SK-N-SH treated with all-trans-retinoic acid at 6 μM for 48 hours (cell line): ENCODE results near the gene SKI.

Experiments used
- ATAC-seq: fragments of 200-7000 bp; cut with Tn5 transposase; 3 replicates; pipeline ENCODE4 v1.9.1; 2020; ENCODE audit warnings: mild to moderate bottlenecking, moderate library complexity
- ARNTL ChIP-seq: fragments of 450-650 bp; formaldehyde crosslinking; IDR thresholded peaks from 2 replicates; pipeline ENCODE4 v1.5.0; 2020; ENCODE audit warnings: low read depth, mild to moderate bottlenecking, moderate library complexity, borderline replicate concordance
- BACH2 ChIP-seq: fragments of 250-450 bp; sonication (Bioruptor Pico); IDR thresholded peaks from 2 replicates; pipeline ENCODE4 v1.9.0; 2021; ENCODE audit warnings: mild to moderate bottlenecking, borderline replicate concordance
- CSDC2 ChIP-seq: fragments of 250-450 bp; sonication (Bioruptor Pico); IDR thresholded peaks from 2 replicates; pipeline ENCODE4 v1.5.0; 2020; ENCODE audit warnings: mild to moderate bottlenecking, moderate library complexity
- CSRNP3 ChIP-seq: fragments of 250-450 bp; sonication (Bioruptor Pico); IDR thresholded peaks from 2 replicates; pipeline ENCODE4 v1.5.1; 2021; ENCODE audit warnings: mild to moderate bottlenecking, moderate library complexity
- ESRRG ChIP-seq: fragments of 250-450 bp; sonication (Bioruptor Pico); IDR thresholded peaks from 2 replicates; pipeline ENCODE4 v1.6.1; 2021; ENCODE audit warnings: mild to moderate bottlenecking
- GLIS3 ChIP-seq: fragments of 250-450 bp; sonication (Bioruptor Pico); IDR thresholded peaks from 2 replicates; pipeline ENCODE4 v1.5.0; 2020; ENCODE audit warnings: mild to moderate bottlenecking, moderate library complexity
- ISL1 ChIP-seq: fragments of 250-450 bp; sonication (Bioruptor Pico); IDR thresholded peaks from 2 replicates; pipeline ENCODE4 v2.1.2; 2022; ENCODE audit warnings: mild to moderate bottlenecking, moderate library complexity
- OSR1 ChIP-seq: fragments of 250-450 bp; sonication (Bioruptor Pico); IDR thresholded peaks from 2 replicates; pipeline ENCODE4 v1.8.0; 2022; ENCODE audit warnings: moderate library complexity, mild to moderate bottlenecking, inconsistent platforms
- POU6F1 ChIP-seq: fragments of 250-450 bp; sonication (Bioruptor Pico); IDR thresholded peaks from 2 replicates; pipeline ENCODE4 v1.8.0; 2021; ENCODE audit warnings: low read depth, mild to moderate bottlenecking, moderate library complexity, borderline replicate concordance
- PPARA ChIP-seq: fragments of 250-450 bp; sonication (Bioruptor Pico); IDR thresholded peaks from 2 replicates; pipeline ENCODE4 v1.5.0; 2020; ENCODE audit warnings: mild to moderate bottlenecking, borderline replicate concordance
- RARB ChIP-seq: fragments of 250-450 bp; sonication (Bioruptor Pico); IDR thresholded peaks from 2 replicates; pipeline ENCODE4 v1.8.0; 2021; ENCODE audit warnings: mild to moderate bottlenecking, moderate library complexity
- TCF4 ChIP-seq: fragments of 250-450 bp; sonication (Bioruptor Pico); IDR thresholded peaks from 2 replicates; pipeline ENCODE4 v1.8.0; 2021; ENCODE audit warnings: mild to moderate bottlenecking, moderate library complexity, borderline replicate concordance
- TOX ChIP-seq: fragments of 250-450 bp; sonication (Bioruptor Pico); IDR thresholded peaks from 2 replicates; pipeline ENCODE4 v1.8.0; 2021; ENCODE audit warnings: mild to moderate bottlenecking, moderate library complexity, borderline replicate concordance
- ZC3H10 ChIP-seq: fragments of 250-450 bp; sonication (Bioruptor Pico); IDR thresholded peaks from 2 replicates; pipeline ENCODE4 v1.5.1; 2021; ENCODE audit warnings: mild to moderate bottlenecking, moderate library complexity
- ZFP3 ChIP-seq: fragments of 250-450 bp; sonication (Bioruptor Pico); IDR thresholded peaks from 2 replicates; pipeline ENCODE4 v1.5.0; 2020; ENCODE audit warnings: mild to moderate bottlenecking, moderate library complexity
- ZFP30 ChIP-seq: fragments of 450-650 bp; formaldehyde crosslinking; IDR thresholded peaks from 2 replicates; pipeline ENCODE4 v1.5.0; 2022; ENCODE audit warnings: mild to moderate bottlenecking, moderate library complexity
- ZNF565 ChIP-seq: fragments of 450-650 bp; formaldehyde crosslinking; conservative IDR thresholded peaks from 2 replicates; pipeline ENCODE4 v1.5.0; 2020; ENCODE audit warnings: low read depth, mild to moderate bottlenecking, moderate library complexity
- ZNF70 ChIP-seq: fragments of 450-650 bp; formaldehyde crosslinking; IDR thresholded peaks from 2 replicates; pipeline ENCODE4 v1.5.0; 2020; ENCODE audit warnings: mild to moderate bottlenecking, moderate library complexity
- ZNF8 ChIP-seq: fragments of 450-650 bp; formaldehyde crosslinking; IDR thresholded peaks from 2 replicates; pipeline ENCODE4 v1.5.0; 2020; ENCODE audit warnings: mild to moderate bottlenecking, moderate library complexity
- TF ChIP-seq, protein P1 (sequence below): fragments of 250-450 bp; sonication (Bioruptor Pico); IDR thresholded peaks from 2 replicates; pipeline ENCODE4 v1.5.1; 2020; ENCODE audit warnings: low read depth, mild to moderate bottlenecking, moderate library complexity
- TF ChIP-seq, protein P2 (sequence below): fragments of 250-450 bp; sonication (Bioruptor Pico); IDR thresholded peaks from 2 replicates; pipeline ENCODE4 v1.5.0; 2020; ENCODE audit warnings: mild to moderate bottlenecking, moderate library complexity

SKI gene

GRCh38 chr1:2209400-2210083 lies 18.6 kb upstream of the SKI start:
- TF ChIP-seq ZNF8 (CRISPR knock-in tag) = no peak
- no peak for TF ChIP-seq OSR1 (CRISPR knock-in tag)
- TF ChIP-seq ZFP30 (CRISPR knock-in tag) = no peak
- no peak for TF ChIP-seq RARB (CRISPR knock-in tag)
- no peak for TF ChIP-seq TOX (CRISPR knock-in tag)
- TF ChIP-seq BACH2 (CRISPR knock-in tag) = no peak
- TF ChIP-seq ZNF565 (CRISPR knock-in tag) = no peak
- TF ChIP-seq CSRNP3 (CRISPR knock-in tag) = no peak
- no peak for TF ChIP-seq PPARA (CRISPR knock-in tag)
- TF ChIP-seq, protein P1, sequence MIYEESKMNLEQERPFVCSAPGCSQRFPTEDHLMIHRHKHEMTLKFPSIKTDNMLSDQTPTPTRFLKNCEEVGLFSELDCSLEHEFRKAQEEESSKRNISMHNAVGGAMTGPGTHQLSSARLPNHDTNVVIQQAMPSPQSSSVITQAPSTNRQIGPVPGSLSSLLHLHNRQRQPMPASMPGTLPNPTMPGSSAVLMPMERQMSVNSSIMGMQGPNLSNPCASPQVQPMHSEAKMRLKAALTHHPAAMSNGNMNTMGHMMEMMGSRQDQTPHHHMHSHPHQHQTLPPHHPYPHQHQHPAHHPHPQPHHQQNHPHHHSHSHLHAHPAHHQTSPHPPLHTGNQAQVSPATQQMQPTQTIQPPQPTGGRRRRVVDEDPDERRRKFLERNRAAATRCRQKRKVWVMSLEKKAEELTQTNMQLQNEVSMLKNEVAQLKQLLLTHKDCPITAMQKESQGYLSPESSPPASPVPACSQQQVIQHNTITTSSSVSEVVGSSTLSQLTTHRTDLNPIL (CRISPR knock-in tag) = no peak
- TF ChIP-seq ZFP3 (CRISPR knock-in tag) = no peak
- no peak for TF ChIP-seq ZC3H10 (CRISPR knock-in tag)
- no peak for TF ChIP-seq ISL1
- no peak for TF ChIP-seq GLIS3
- no peak for TF ChIP-seq ARNTL (CRISPR knock-in tag)
- TF ChIP-seq POU6F1 (CRISPR knock-in tag) = no peak
- TF ChIP-seq TCF4 = no peak
- TF ChIP-seq ESRRG (CRISPR knock-in tag) = no peak
- no peak for TF ChIP-seq ZNF70 (CRISPR knock-in tag)
- ATAC-seq = no peak

GRCh38 chr1:2210084-2210653 lies 17.9 kb upstream of the SKI start:
- ATAC-seq = no peak
- TF ChIP-seq ZNF8 (CRISPR knock-in tag) (no peak), POU6F1 (CRISPR knock-in tag) (no peak), CSDC2 (CRISPR knock-in tag) (no peak), ISL1 (no peak), TCF4 (no peak), OSR1 (CRISPR knock-in tag) (no peak), ZFP3 (CRISPR knock-in tag) (no peak), BACH2 (CRISPR knock-in tag) (no peak), ZNF565 (CRISPR knock-in tag) (no peak), TOX (CRISPR knock-in tag) (no peak), RARB (CRISPR knock-in tag) (no peak), ARNTL (CRISPR knock-in tag) (no peak)
- TF ChIP-seq, protein P2, sequence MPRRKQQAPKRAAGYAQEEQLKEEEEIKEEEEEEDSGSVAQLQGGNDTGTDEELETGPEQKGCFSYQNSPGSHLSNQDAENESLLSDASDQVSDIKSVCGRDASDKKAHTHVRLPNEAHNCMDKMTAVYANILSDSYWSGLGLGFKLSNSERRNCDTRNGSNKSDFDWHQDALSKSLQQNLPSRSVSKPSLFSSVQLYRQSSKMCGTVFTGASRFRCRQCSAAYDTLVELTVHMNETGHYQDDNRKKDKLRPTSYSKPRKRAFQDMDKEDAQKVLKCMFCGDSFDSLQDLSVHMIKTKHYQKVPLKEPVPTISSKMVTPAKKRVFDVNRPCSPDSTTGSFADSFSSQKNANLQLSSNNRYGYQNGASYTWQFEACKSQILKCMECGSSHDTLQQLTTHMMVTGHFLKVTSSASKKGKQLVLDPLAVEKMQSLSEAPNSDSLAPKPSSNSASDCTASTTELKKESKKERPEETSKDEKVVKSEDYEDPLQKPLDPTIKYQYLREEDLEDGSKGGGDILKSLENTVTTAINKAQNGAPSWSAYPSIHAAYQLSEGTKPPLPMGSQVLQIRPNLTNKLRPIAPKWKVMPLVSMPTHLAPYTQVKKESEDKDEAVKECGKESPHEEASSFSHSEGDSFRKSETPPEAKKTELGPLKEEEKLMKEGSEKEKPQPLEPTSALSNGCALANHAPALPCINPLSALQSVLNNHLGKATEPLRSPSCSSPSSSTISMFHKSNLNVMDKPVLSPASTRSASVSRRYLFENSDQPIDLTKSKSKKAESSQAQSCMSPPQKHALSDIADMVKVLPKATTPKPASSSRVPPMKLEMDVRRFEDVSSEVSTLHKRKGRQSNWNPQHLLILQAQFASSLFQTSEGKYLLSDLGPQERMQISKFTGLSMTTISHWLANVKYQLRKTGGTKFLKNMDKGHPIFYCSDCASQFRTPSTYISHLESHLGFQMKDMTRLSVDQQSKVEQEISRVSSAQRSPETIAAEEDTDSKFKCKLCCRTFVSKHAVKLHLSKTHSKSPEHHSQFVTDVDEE (CRISPR knock-in tag) = no peak
- TF ChIP-seq, protein P1 (CRISPR knock-in tag) = no peak
